SU-DHL-6 (cell line): ENCODE results near the gene CEP350.

Source experiments
- H2AFZ ChIP-seq: fragments of 200-600 bp; sonication (generic); 2 replicates; pipeline ENCODE4 v1.6.1; 2014; ENCODE audit warnings: low read depth, mild to moderate bottlenecking, moderate library complexity, mixed read lengths, antibody characterized with exemption, low read length; ENCODE audit not compliant: severe bottlenecking
- H3F3A ChIP-seq: fragments of 200-600 bp; shearing (Covaris generic); 2 replicates; pipeline ENCODE4 v1.6.0; 2016; ENCODE audit warnings: antibody characterized with exemption, mild to moderate bottlenecking; ENCODE audit not compliant: insufficient read depth
- H3K27ac ChIP-seq: fragments of 200-600 bp; sonication (generic); 2 replicates; pipeline ENCODE4 v1.5.1; 2016; ENCODE audit warnings: low read depth, mild to moderate bottlenecking, low read length, moderate library complexity, mixed read lengths
- H3K27me3 ChIP-seq: fragments of 200-600 bp; sonication (generic), shearing (Covaris generic); 2 replicates; pipeline ENCODE4 v1.6.0; 2014; ENCODE audit warnings: mild to moderate bottlenecking, low read length
- H3K36me3 ChIP-seq: fragments of 200-600 bp; sonication (generic); 2 replicates; pipeline ENCODE4 v1.6.1; 2014; ENCODE audit warnings: mild to moderate bottlenecking, low read length, mixed read lengths
- H3K4me2 ChIP-seq: fragments of 300-600, 200-600 bp; shearing (Covaris generic), sonication (generic); 2 replicates; pipeline ENCODE4 v1.6.0; 2014; ENCODE audit warnings: low read length, low read depth, mild to moderate bottlenecking; ENCODE audit not compliant: poor library complexity, severe bottlenecking
- H3K4me3 ChIP-seq: fragments of 200-600 bp; sonication (generic); 2 replicates; pipeline ENCODE4 v1.5.1; 2014; ENCODE audit warnings: antibody characterized with exemption, low read length, mild to moderate bottlenecking, mixed read lengths; ENCODE audit not compliant: insufficient read depth, poor library complexity, severe bottlenecking
- H3K79me2 ChIP-seq: fragments of 200-600 bp; sonication (generic); 2 replicates; pipeline ENCODE4 v1.6.1; 2014; ENCODE audit warnings: mild to moderate bottlenecking, low read length, moderate library complexity; ENCODE audit not compliant: insufficient read depth
- H3K9ac ChIP-seq: fragments of 200-600 bp; sonication (generic); 2 replicates; pipeline ENCODE4 v1.7.0; 2014; ENCODE audit warnings: mild to moderate bottlenecking, low read length
- H3K9me2 ChIP-seq: fragments of 200-600 bp; sonication (generic); replicated peaks from 2 replicates; pipeline ENCODE4 v1.6.1; 2014; ENCODE audit warnings: low read length; ENCODE audit not compliant: insufficient read depth
- H3K9me3 ChIP-seq: fragments of 200-600 bp; sonication (generic); 2 replicates; pipeline ENCODE4 v1.6.1; 2014; ENCODE audit warnings: low read length, mixed read lengths; ENCODE audit not compliant: insufficient read depth
- H4K20me1 ChIP-seq: fragments of 200-600 bp; sonication (generic); 2 replicates; pipeline ENCODE4 v1.6.1; 2014; ENCODE audit warnings: low read depth, mild to moderate bottlenecking, antibody characterized with exemption, low read length, moderate library complexity, mixed read lengths
- CTCF ChIP-seq: fragments of 200-600 bp; sonication (generic); IDR thresholded peaks from one replicate; pipeline ENCODE4 v1.5.1; 2017; ENCODE audit warnings: antibody characterized with exemption, mild to moderate bottlenecking, low read length, moderate library complexity; ENCODE audit not compliant: insufficient read depth, poor library complexity, severe bottlenecking
- EZH2phosphoT487 ChIP-seq: fragments of 200-600 bp; sonication (generic), shearing (Covaris generic); conservative IDR thresholded peaks from 2 replicates; pipeline ENCODE4 v1.6.1; 2018; ENCODE audit warnings: mild to moderate bottlenecking, antibody characterized with exemption, low read length, moderate library complexity, mixed read lengths

The CEP350 gene

GRCh38 chr1:180042988-180043622 is 88.5 kb downstream of the CEP350 start:
- Histone ChIP-seq H3K36me3 (peaks cover 37% of the 10 kb centered on the region), H3K9me2 (no peaks in the 10 kb centered on the region), H3K79me2 (no peaks in the 10 kb centered on the region), H2AFZ (no peak overlapping the region), H3K4me3 (no peak overlapping the region), H3K9ac (no peak overlapping the region), H3K27me3 (no peaks in the 10 kb centered on the region), H3K27ac (no peak overlapping the region), H3F3A (no peaks in the 10 kb centered on the region), H3K9me3 (no peaks in the 10 kb centered on the region), H4K20me1 (no peaks in the 10 kb centered on the region), H3K4me2 (no peak overlapping the region)
- TF ChIP-seq EZH2phosphoT487 = no peak
- TF ChIP-seq CTCF = no peak

GRCh38 chr1:180043785-180044184 is 89.2 kb downstream of the CEP350 start:
- Histone ChIP-seq H3K4me2 (no peak overlapping the region), H3K9ac (no peak overlapping the region), H4K20me1 (no peaks in the 10 kb centered on the region), H3K27me3 (no peaks in the 10 kb centered on the region), H3K36me3 (peaks cover 37% of the 10 kb centered on the region), H3K9me2 (no peaks in the 10 kb centered on the region), H3K79me2 (no peaks in the 10 kb centered on the region), H3K27ac (no peak overlapping the region), H3K4me3 (no peak overlapping the region), H3K9me3 (no peaks in the 10 kb centered on the region), H2AFZ (no peak overlapping the region), H3F3A (no peaks in the 10 kb centered on the region)
- TF ChIP-seq EZH2phosphoT487 (no peak), CTCF (no peak)

DNA sequence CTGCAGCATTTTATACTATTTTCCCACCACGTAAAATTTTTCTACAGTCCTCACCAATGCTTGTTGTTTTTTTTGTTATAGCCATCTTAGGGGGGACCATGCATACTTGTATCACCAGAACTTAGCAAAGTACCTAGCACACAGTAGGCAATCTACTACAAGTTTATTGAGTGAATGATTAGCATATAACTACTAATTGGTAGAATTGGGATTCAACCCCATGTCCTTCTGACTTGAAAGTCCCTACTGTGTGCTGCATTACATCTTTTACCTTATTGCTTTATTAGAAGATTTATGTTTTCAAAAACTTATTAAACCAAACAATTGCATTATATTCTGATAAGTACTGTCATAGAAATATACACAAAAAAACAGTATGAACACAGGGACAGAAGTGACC is 92.1 kb downstream of the CEP350 start:
- Histone ChIP-seq H4K20me1 (no peaks in the 10 kb centered on the region), H3F3A (no peaks in the 10 kb centered on the region), H3K9me2 (no peaks in the 10 kb centered on the region), H3K4me3 (no peak overlapping the region), H3K9ac (no peak overlapping the region), H3K27me3 (no peaks in the 10 kb centered on the region), H3K27ac (no peak overlapping the region), H3K4me2 (no peak overlapping the region), H2AFZ (no peak overlapping the region), H3K9me3 (no peaks in the 10 kb centered on the region), H3K36me3 (peaks cover 36% of the 10 kb centered on the region), H3K79me2 (no peaks in the 10 kb centered on the region)
- TF ChIP-seq CTCF (no peak), EZH2phosphoT487 (no peak)
